Endothelial cell of umbilical vein (primary cell): ENCODE data around the gene ITGA7. TPM values are rescaled to one million over a fixed set of nuclear protein-coding genes. Genes with fewer than 3 reads are reported as not detected.

Source experiments
- BruUV-seq: library from RNA; stranded (reverse); fragments of 400-500 nt; replicated peaks from 2 replicates; lab custom pipeline; 2021; lab: Mats Ljungman, UMichigan
- CTCF ChIA-PET: fragments of 300-600, 350-600 bp; sonication (Branson Sonifier 250); formaldehyde crosslinking; loops from one replicate; lab custom pipeline; 2021; ENCODE audit warnings: antibody characterized with exemption, inconsistent platforms; lab: Charles Lee
- POLR2A ChIA-PET: fragments of 300-600, 350-600 bp; sonication (Branson Sonifier 250); formaldehyde crosslinking; loops from one replicate; lab custom pipeline; 2021; ENCODE audit warnings: antibody characterized with exemption, inconsistent platforms; lab: Charles Lee
- DNase-seq: peaks from one replicate; pipeline ENCODE4 v3.0.0-alpha.2; 2011; ENCODE audit warnings: low read depth, low spot score
- FAIRE-seq: peaks from 2 replicates; lab custom pipeline; 2011; peaks lifted over from hg19 to GRCh38; lab: Jason Lieb, UNC
- H2AFZ ChIP-seq: 2 replicates; pipeline ENCODE4 v1.6.0; 2012; ENCODE audit warnings: low read depth, low read length, control low read depth, inconsistent platforms
- H3K27ac ChIP-seq: 2 replicates; pipeline ENCODE4 v1.5.1; 2011; ENCODE audit warnings: low read depth, mild to moderate bottlenecking, control low read depth, low read length, moderate library complexity; ENCODE audit not compliant: insufficient read depth
- H3K27me3 ChIP-seq, 2 experiments: 2 replicates each; pipeline versions ENCODE4 v1.6.0 to v1.6.1; 2011; ENCODE audit warnings: low read length in 2 of 2, mixed read lengths in 1 of 2; ENCODE audit not compliant: control insufficient read depth in 2 of 2, insufficient read depth in 2 of 2
- H3K36me3 ChIP-seq, 2 experiments: 2 replicates in 1 of 2; 3 replicates in 1 of 2; pipeline ENCODE4 v1.5.1; 2011; ENCODE audit warnings: low read length in 2 of 2, mild to moderate bottlenecking in 1 of 2, moderate library complexity in 1 of 2; ENCODE audit not compliant: control insufficient read depth in 2 of 2, insufficient read depth in 2 of 2; ENCODE audit errors: extremely low read depth in 1 of 2
- H3K4me1 ChIP-seq: 3 replicates; pipeline ENCODE4 v1.5.1; 2011; ENCODE audit warnings: mild to moderate bottlenecking, low read length; ENCODE audit not compliant: control insufficient read depth, insufficient read depth; ENCODE audit errors: extremely low read depth
- H3K4me2 ChIP-seq: 2 replicates; pipeline ENCODE4 v1.6.1; 2011; ENCODE audit warnings: low read length, control low read depth, mixed read lengths; ENCODE audit not compliant: insufficient read depth
- H3K4me3 ChIP-seq, 3 experiments: fragments of 200-600 bp in 1 of 3; sonication (generic), shearing (Covaris generic) in 1 of 3; replicated peaks in 1 of 3; 2 replicates each; pipeline ENCODE4 v1.5.1; 2011 to 2016; ENCODE audit warnings: control low read depth in 3 of 3, low read length in 3 of 3, mild to moderate bottlenecking in 2 of 3, inconsistent platforms in 1 of 3, low read depth in 1 of 3, moderate library complexity in 1 of 3; ENCODE audit not compliant: insufficient read depth in 1 of 3
- H3K79me2 ChIP-seq: 2 replicates; pipeline ENCODE4 v1.6.0; 2012; ENCODE audit warnings: low read length, inconsistent platforms; ENCODE audit not compliant: control insufficient read depth, insufficient read depth
- H3K9ac ChIP-seq: replicated peaks from 2 replicates; pipeline ENCODE3; 2011; ENCODE audit warnings: low read length, control low read depth; ENCODE audit not compliant: insufficient read depth; ENCODE audit errors: extremely low read depth
- H3K9me1 ChIP-seq: replicated peaks from 3 replicates; pipeline ENCODE4 v1.6.0; 2011; ENCODE audit warnings: mild to moderate bottlenecking, low read length; ENCODE audit not compliant: control insufficient read depth, insufficient read depth; ENCODE audit errors: extremely low read depth
- H3K9me3 ChIP-seq: replicated peaks from 2 replicates; pipeline ENCODE4 v1.5.1; 2012; ENCODE audit warnings: low read length, inconsistent platforms; ENCODE audit not compliant: control insufficient read depth, insufficient read depth
- H4K20me1 ChIP-seq: replicated peaks from 2 replicates; pipeline ENCODE3; 2011; ENCODE audit warnings: mild to moderate bottlenecking, low read length; ENCODE audit not compliant: control insufficient read depth, insufficient read depth; ENCODE audit errors: extremely low read depth
- POLR2A ChIP-seq: IDR thresholded peaks from 2 replicates; pipeline ENCODE4 v1.6.1; 2012; ENCODE audit warnings: low read depth, mild to moderate bottlenecking, control low read depth, low read length
- dilution Hi-C: fragments of 300-500 bp; cut with MboI; formaldehyde crosslinking; loops from one replicate; pipeline ENCODE4 v1.15.0; 2019; ENCODE audit warnings: low sequenced_read_pairs; ENCODE audit not compliant: extremely low pct_ligation_motif_present
- intact Hi-C: fragments of 100-400 bp; cut with micrococcal nuclease; formaldehyde crosslinking; loops from one replicate; pipeline ENCODE4 v1.10.0; 2022
- polyA plus RNA-seq, 4 experiments: library from polyadenylated mRNA; depleted of rRNA in 3 of 4; stranded (reverse) in 3 of 4; unstranded in 1 of 4; fragments of >200 nt; gene quantifications; 2 replicates each; pipeline versions ENCODE4 v1.2.1 to v1.2.3, GENCODE V29; 2011 to 2012; ENCODE audit warnings: missing spikeins in 1 of 4
- total RNA-seq: library from RNA; stranded (reverse); gene quantifications from 2 replicates; pipeline ENCODE4 v1.2.3, GENCODE V29; 2021
- TF ChIP-seq, protein P1 (sequence below), 2 donors: IDR thresholded peaks; 1 replicate in 1 of 2; 2 replicates in 1 of 2; pipeline ENCODE4 v1.5.1; 2011; ENCODE audit warnings: low read length in 2 of 2, mild to moderate bottlenecking in 2 of 2, moderate library complexity in 2 of 2, control low read depth in 1 of 2, inconsistent platforms in 1 of 2, low read depth in 1 of 2; ENCODE audit not compliant: insufficient read depth in 1 of 2; ENCODE audit errors: extremely low read depth in 1 of 2

The ITGA7 gene
- total and polyA plus RNA-seq, 2 donors (not counting 3 experiments of a cell fraction or from before 2014, with no cell fraction given) = 0.41 to 0.84 TPM

DNA sequence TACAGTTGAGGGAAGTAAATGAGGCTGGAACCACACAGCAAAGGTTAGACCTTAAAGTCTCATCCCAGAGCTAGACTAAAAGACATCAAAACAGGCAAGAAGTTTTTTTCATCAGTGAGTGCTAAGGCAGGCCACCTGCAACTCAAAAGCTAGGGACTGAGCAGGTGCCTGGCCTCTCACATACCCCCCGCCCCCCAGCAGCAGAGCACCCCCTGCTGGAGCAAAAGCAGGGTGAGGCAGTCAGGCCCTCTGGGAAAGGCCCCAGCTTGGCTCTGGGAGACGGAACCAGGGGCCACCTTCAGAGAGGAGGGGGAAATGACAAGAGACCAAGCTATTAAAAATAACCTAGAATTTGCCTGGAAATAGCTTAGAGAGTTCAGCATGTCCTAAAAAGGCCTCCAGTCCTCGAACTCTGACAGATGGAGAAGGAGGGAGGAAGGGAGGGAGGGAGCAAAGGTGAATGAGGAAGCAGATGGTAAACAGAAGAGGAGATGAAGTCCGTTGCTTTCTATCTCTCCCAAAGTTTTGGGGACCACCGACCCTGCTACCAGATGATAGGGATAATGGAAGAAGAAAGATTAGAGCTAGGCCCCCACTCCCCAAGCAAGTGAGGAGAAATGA lies 1.8 kb downstream of the ITGA7 start:
- BruUV-seq = no TSS peak
- ChIA-PET CTCF (interaction anchor here (0.6 to 2.0 kb wide), 6 partner anchors 12 to 62 kb away, joined by 3 to 8 read pairs (median 6); a partner anchor contains a TSS), POLR2A (no interaction called here)
- Histone ChIP-seq H2AFZ (no peak overlapping the region), H3K4me1 (no peaks in the 10 kb centered on the region), H3K9me1 (no peaks in the 10 kb centered on the region), H3K36me3 (no peaks in the 10 kb centered on the region), H3K27ac (no peak overlapping the region), H3K79me2 (no peaks in the 10 kb centered on the region), H3K9me3 (no peaks in the 10 kb centered on the region), H4K20me1 (no peaks in the 10 kb centered on the region), H3K4me3 (no peak overlapping the region), H3K27me3 (peaks cover 35 to 37% of the 10 kb centered on the region in 2 experiments), H3K4me2 (no peak overlapping the region), H3K9ac (no peak overlapping the region)
- intact Hi-C loops (no loop called here), dilution Hi-C loops (no loop called here)
- DNase-seq = no peak
- no peak for FAIRE-seq
- TF ChIP-seq, protein P1, sequence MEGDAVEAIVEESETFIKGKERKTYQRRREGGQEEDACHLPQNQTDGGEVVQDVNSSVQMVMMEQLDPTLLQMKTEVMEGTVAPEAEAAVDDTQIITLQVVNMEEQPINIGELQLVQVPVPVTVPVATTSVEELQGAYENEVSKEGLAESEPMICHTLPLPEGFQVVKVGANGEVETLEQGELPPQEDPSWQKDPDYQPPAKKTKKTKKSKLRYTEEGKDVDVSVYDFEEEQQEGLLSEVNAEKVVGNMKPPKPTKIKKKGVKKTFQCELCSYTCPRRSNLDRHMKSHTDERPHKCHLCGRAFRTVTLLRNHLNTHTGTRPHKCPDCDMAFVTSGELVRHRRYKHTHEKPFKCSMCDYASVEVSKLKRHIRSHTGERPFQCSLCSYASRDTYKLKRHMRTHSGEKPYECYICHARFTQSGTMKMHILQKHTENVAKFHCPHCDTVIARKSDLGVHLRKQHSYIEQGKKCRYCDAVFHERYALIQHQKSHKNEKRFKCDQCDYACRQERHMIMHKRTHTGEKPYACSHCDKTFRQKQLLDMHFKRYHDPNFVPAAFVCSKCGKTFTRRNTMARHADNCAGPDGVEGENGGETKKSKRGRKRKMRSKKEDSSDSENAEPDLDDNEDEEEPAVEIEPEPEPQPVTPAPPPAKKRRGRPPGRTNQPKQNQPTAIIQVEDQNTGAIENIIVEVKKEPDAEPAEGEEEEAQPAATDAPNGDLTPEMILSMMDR (IDR thresholded peaks at IDR 0.05; ENCODE audit: extremely low read depth in 1 of 2, insufficient read depth in 1 of 2, low read depth in 1 of 2, low read length in 2 of 2) = peak; percentile 18 to 31
- no peak for TF ChIP-seq POLR2A

DNA sequence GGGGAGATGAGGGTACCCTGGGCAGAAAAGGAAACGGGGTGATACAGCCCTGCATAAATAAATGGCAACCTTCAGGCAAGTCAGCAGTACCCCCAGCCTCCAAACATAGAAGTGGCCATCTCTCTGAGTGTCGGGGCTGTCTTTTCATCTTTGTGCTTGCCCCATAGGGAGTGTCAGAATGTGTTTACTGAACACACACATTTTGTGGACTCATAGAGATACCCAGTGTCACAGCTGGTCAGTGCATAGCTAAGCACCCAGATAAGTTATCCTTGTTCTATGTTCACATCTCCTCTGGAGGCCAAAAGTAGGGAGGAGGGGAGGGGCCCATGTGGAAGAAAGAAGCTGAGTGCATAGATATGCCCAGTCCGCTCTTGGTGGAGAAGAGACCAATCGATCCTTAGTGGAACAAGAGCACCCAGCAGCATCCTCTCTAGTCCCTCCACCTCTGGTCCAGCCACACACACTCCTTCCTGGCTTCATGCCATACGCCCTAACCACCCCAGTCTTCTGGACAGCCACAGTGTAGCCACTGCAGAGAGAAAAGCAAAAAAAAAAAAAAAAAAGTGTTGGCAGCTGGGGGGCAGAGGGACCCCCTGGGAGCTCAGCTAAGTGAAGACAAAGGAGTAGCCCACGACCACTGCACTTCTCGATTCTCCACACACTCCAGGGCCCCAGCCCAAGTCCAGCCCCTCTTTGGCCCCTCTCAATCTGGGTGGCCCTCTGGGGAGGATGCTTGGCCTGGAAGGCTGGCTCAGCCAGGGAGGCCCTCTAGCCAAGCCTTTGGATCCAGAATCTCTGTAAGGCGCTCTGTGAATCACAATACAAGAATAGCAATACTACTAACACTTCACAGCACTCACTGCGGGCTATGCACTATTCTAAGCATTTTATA lies 2.6 kb downstream of the ITGA7 start:
- no peaks in the 10 kb centered on the region for H3K9me3 ChIP-seq
- dilution Hi-C loops = no loop called here
- POLR2A ChIA-PET = no interaction called here
- H3K4me1 ChIP-seq = no peaks in the 10 kb centered on the region
- no peak overlapping the region for H3K27ac ChIP-seq
- DNase-seq = no peak
- intact Hi-C loops = loop anchor here (5.0 kb wide), 1 partner anchor 43 kb away; no protein-coding TSS in a partner anchor
- peaks cover 30 to 37% of the 10 kb centered on the region in 2 experiments for H3K27me3 ChIP-seq
- H3K9me1 ChIP-seq = no peaks in the 10 kb centered on the region
- no peak for FAIRE-seq
- no peaks in the 10 kb centered on the region for H3K36me3 ChIP-seq
- H3K79me2 ChIP-seq = no peaks in the 10 kb centered on the region
- no peak overlapping the region for H2AFZ ChIP-seq
- H3K4me3 ChIP-seq = no peak overlapping the region
- no TSS peak for BruUV-seq
- H3K4me2 ChIP-seq = no peak overlapping the region
- no peak for TF ChIP-seq POLR2A
- CTCF ChIA-PET = interaction anchor here (1.3 to 2.0 kb wide), 4 partner anchors 11 to 49 kb away, joined by 3 to 8 read pairs (median 8); a partner anchor contains a TSS
- H3K9ac ChIP-seq = no peak overlapping the region
- H4K20me1 ChIP-seq = no peaks in the 10 kb centered on the region
